ENCODE data around the gene DNAJC11.

- TF ChIP-seq CTCF (IDR thresholded peaks at IDR 0.05), result no peak
- peak in 1 of 2 donors; percentile 4 for TF ChIP-seq POLR2A (IDR thresholded peaks at IDR 0.05)
Observed at GRCh38 chr1:6603238-6603914, 98.2 kb downstream of the DNAJC11 start.

Data from Peyer's patch (tissue), 4 donors.